ENCODE measurements around the gene HS3ST5.

The HS3ST5 gene

GRCh38 chr6:114291428-114291827, 51.4 kb downstream of the HS3ST5 start:
- Mint-ChIP-seq H3K36me3 (ENCODE audit: low read depth) (no peaks in the 10 kb centered on the region), H3K4me1 (no peaks in the 10 kb centered on the region), H3K27ac (no peak overlapping the region), H3K9me3 (no peaks in the 10 kb centered on the region), H3K4me3 (no peak overlapping the region), H3K27me3 (ENCODE audit: low read depth) (no peaks in the 10 kb centered on the region)
- TF ChIP-seq, protein P1, sequence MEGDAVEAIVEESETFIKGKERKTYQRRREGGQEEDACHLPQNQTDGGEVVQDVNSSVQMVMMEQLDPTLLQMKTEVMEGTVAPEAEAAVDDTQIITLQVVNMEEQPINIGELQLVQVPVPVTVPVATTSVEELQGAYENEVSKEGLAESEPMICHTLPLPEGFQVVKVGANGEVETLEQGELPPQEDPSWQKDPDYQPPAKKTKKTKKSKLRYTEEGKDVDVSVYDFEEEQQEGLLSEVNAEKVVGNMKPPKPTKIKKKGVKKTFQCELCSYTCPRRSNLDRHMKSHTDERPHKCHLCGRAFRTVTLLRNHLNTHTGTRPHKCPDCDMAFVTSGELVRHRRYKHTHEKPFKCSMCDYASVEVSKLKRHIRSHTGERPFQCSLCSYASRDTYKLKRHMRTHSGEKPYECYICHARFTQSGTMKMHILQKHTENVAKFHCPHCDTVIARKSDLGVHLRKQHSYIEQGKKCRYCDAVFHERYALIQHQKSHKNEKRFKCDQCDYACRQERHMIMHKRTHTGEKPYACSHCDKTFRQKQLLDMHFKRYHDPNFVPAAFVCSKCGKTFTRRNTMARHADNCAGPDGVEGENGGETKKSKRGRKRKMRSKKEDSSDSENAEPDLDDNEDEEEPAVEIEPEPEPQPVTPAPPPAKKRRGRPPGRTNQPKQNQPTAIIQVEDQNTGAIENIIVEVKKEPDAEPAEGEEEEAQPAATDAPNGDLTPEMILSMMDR (IDR thresholded peaks at IDR 0.05; ENCODE audit: unreplicated experiment in 3 of 3), result no peak

GRCh38 chr6:114290864-114291263, 52.0 kb downstream of the HS3ST5 start:
- Mint-ChIP-seq H3K9me3 (no peaks in the 10 kb centered on the region), H3K36me3 (ENCODE audit: low read depth) (no peaks in the 10 kb centered on the region), H3K4me1 (no peaks in the 10 kb centered on the region), H3K27me3 (ENCODE audit: low read depth) (no peaks in the 10 kb centered on the region), H3K4me3 (no peak overlapping the region), H3K27ac (no peak overlapping the region)
- TF ChIP-seq, protein P1 (IDR thresholded peaks at IDR 0.05; ENCODE audit: unreplicated experiment in 3 of 3), result no peak

DNA sequence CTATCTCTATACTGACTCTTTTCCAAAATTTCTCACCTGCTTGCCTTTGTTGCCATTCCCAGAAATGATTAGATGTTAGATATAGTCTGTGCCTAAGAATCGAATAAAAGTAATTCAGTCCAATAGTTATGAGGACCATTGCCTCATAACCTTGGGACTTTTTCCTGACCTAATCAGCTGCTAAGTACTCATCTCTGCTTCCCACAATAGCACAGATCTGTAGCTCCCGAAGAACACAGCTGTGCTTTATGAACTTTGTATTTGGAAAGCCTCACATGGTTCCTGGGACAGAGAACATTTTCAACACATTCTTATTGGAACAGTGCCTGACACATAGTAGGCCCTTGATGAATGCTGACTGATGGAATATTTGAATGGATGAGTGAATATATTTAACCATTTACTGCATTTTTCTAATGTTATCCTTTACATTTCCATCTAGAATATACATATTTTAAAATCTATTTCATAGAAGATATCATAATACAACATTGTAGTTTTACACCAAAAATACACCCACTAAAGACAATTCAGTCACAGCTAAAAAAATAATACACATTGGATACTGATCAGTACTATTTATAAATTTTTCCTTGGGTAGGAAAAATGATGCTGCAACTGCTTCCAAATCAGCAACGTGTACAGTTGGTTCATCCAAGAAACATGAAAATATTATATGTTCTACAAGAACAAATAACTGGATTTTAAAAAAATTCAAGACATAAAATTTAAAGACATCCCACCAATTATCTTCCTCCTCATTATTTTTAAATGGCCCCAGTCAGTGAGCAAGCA, 53.9 kb downstream of the HS3ST5 start:
- TF ChIP-seq, protein P1 (IDR thresholded peaks at IDR 0.05; ENCODE audit: unreplicated experiment in 3 of 3), result no peak
- Mint-ChIP-seq H3K36me3 (ENCODE audit: low read depth) (no peaks in the 10 kb centered on the region), H3K9me3 (no peaks in the 10 kb centered on the region), H3K27me3 (ENCODE audit: low read depth) (no peaks in the 10 kb centered on the region), H3K27ac (no peak overlapping the region), H3K4me1 (no peaks in the 10 kb centered on the region), H3K4me3 (no peak overlapping the region)

- TF ChIP-seq, protein P1 (IDR thresholded peaks at IDR 0.05; ENCODE audit: unreplicated experiment in 3 of 3), result no peak
- Mint-ChIP-seq H3K27ac (no peak overlapping the region), H3K4me1 (peaks cover 3% of the 10 kb centered on the region), H3K4me3 (no peak overlapping the region), H3K9me3 (no peaks in the 10 kb centered on the region), H3K36me3 (ENCODE audit: low read depth) (no peaks in the 10 kb centered on the region), H3K27me3 (ENCODE audit: low read depth) (no peaks in the 10 kb centered on the region)
These were observed 55.4 kb downstream of the HS3ST5 start for GRCh38 chr6:114287461-114287860.

- H3K36me3 Mint-ChIP-seq (ENCODE audit: low read depth), result no peaks in the 10 kb centered on the region
- H3K27ac Mint-ChIP-seq, result no peak overlapping the region
- H3K4me3 Mint-ChIP-seq, result no peak overlapping the region
- TF ChIP-seq, protein P1 (IDR thresholded peaks at IDR 0.05; ENCODE audit: unreplicated experiment in 3 of 3), result no peak
- H3K4me1 Mint-ChIP-seq, result peaks cover 11% of the 10 kb centered on the region
- H3K27me3 Mint-ChIP-seq (ENCODE audit: low read depth), result no peaks in the 10 kb centered on the region
- no peaks in the 10 kb centered on the region for H3K9me3 Mint-ChIP-seq
These were observed 56.6 kb downstream of the HS3ST5 start for GRCh38 chr6:114286211-114286610.

GRCh38 chr6:114284281-114284680, 58.5 kb downstream of the HS3ST5 start:
- peaks cover 15% of the 10 kb centered on the region for H3K4me1 Mint-ChIP-seq

More at GRCh38 chr6:114284281-114284680, 58.5 kb downstream of the HS3ST5 start:
- no peaks in the 10 kb centered on the region for H3K36me3 Mint-ChIP-seq (ENCODE audit: low read depth)
- H3K27ac Mint-ChIP-seq, result no peak overlapping the region
- TF ChIP-seq, protein P1 (IDR thresholded peaks at IDR 0.05; ENCODE audit: unreplicated experiment in 3 of 3), result no peak
- no peaks in the 10 kb centered on the region for H3K9me3 Mint-ChIP-seq
- no peak overlapping the region for H3K4me3 Mint-ChIP-seq
- no peaks in the 10 kb centered on the region for H3K27me3 Mint-ChIP-seq (ENCODE audit: low read depth)

Measured in nephron (organoid).